ENCODE measurements around the gene UBE2E3.

GRCh38 chr2:181085734-181086133 is 105.3 kb downstream of the UBE2E3 start:
- TF ChIP-seq CTCF (IDR thresholded peaks at IDR 0.05) = no peak
- TF ChIP-seq POLR2A (IDR thresholded peaks at IDR 0.05) = no peak
